Esophagus muscularis mucosa (tissue), 4 donors: ENCODE results near the gene MAPK14. TPM values are rescaled to one million over a fixed set of nuclear protein-coding genes. Genes with fewer than 3 reads are reported as not detected.

ENCODE experiments used
- DNase-seq: peaks from one replicate; pipeline ENCODE4 v3.0.0-alpha.2; 2017; ENCODE audit errors: extremely low spot score
- H3K27ac ChIP-seq, 4 donors: fragments of 200-600 bp; sonication (generic); replicated peaks in 1 of 4; 1 replicate in 3 of 4; 2 replicates in 1 of 4; pipeline ENCODE4 v1.5.1; 2016 to 2019; ENCODE audit warnings: mild to moderate bottlenecking in 1 of 4
- H3K27me3 ChIP-seq, 4 donors: fragments of 200-600 bp; sonication (generic); one replicate each; pipeline versions ENCODE4 v1.5.1 to v1.6.0; 2016 to 2019
- H3K36me3 ChIP-seq, 4 donors: fragments of 200-600 bp; sonication (generic); one replicate each; pipeline ENCODE4 v1.5.1; 2016 to 2019
- H3K4me1 ChIP-seq, 4 donors: fragments of 200-600 bp; sonication (generic); one replicate each; pipeline ENCODE4 v1.5.1; 2016 to 2019
- H3K4me3 ChIP-seq, 4 donors: fragments of 200-600 bp; sonication (generic); 1 replicate in 2 of 4; 2 replicates in 2 of 4; pipeline ENCODE4 v1.5.1; 2016 to 2019; ENCODE audit warnings: mild to moderate bottlenecking in 4 of 4, moderate library complexity in 1 of 4
- H3K9me3 ChIP-seq, 4 donors: fragments of 200-600 bp; sonication (generic); 1 replicate in 3 of 4; 2 replicates in 1 of 4; pipeline ENCODE4 v1.5.1; 2016 to 2019
- EP300 ChIP-seq: sonication (generic); formaldehyde crosslinking; IDR thresholded peaks from one replicate; pipeline ENCODE4 v1.6.1; 2017; ENCODE audit warnings: antibody characterized with exemption
- POLR2A ChIP-seq: fragments of 450-650 bp; IDR thresholded peaks from one replicate; pipeline ENCODE4 v1.6.1; 2017; ENCODE audit warnings: antibody characterized with exemption, moderate library complexity, mild to moderate bottlenecking, low read depth
- POLR2AphosphoS5 ChIP-seq, 2 donors: sonication (generic); formaldehyde crosslinking; IDR thresholded peaks; one replicate each; pipeline ENCODE4 v1.6.1; 2017; ENCODE audit warnings: antibody characterized with exemption in 2 of 2
- WGBS: methylation state at CpG from one replicate; pipeline ENCODE4 v1.1.5; 2018; 5-methylcytosine and 5-hydroxymethylcytosine counted together
- intact Hi-C: fragments of 100-400 bp; cut with DNase I; formaldehyde crosslinking; loops from one replicate; pipeline ENCODE4 v1.15.1; 2023
- total RNA-seq, 4 donors: library from RNA; depleted of rRNA; stranded (reverse); fragments of >200 nt; gene quantifications; one replicate each; pipeline versions ENCODE4 v1.1.0 to v1.2.1, GENCODE V29; 2016
- TF ChIP-seq, protein P1 (sequence below), 3 experiments: fragments of 200-600 bp in 2 of 3; fragments of 450-650 bp in 1 of 3; sonication (generic) in 2 of 3; IDR thresholded peaks; one replicate each; pipeline ENCODE4 v1.5.1; 2017 to 2019; ENCODE audit warnings: antibody characterized with exemption in 3 of 3, mild to moderate bottlenecking in 2 of 3, moderate library complexity in 1 of 3

Gene MAPK14
- total RNA-seq, 4 donors from 2014 or later, result 53.2 to 70.7 (median 66.9) TPM

GRCh38 chr6:36138667-36139066, 111.1 kb downstream of the MAPK14 start:
- WGBS, result 93% methylated on average over 7 of the region's 15 CpGs
- H3K9me3 ChIP-seq, result no peaks in the 10 kb centered on the region
- peaks cover 0 to 8% (median 4%) of the 10 kb centered on the region in 4 donors for H3K36me3 ChIP-seq

GRCh38 chr6:36139431-36139830, 111.8 kb downstream of the MAPK14 start:
- Histone ChIP-seq H3K36me3 (peaks cover 0 to 8% (median 4%) of the 10 kb centered on the region in 4 donors), H3K4me3 (no peak overlapping the region), H3K4me1 (peaks cover 0 to 4% (median 0%) of the 10 kb centered on the region in 4 donors), H3K9me3 (no peaks in the 10 kb centered on the region), H3K27ac (no peak overlapping the region), H3K27me3 (peaks cover 0 to 15% (median 0%) of the 10 kb centered on the region in 4 donors)
- intact Hi-C loops, result no loop called here
- DNase-seq, result no peak
- TF ChIP-seq, protein P1, sequence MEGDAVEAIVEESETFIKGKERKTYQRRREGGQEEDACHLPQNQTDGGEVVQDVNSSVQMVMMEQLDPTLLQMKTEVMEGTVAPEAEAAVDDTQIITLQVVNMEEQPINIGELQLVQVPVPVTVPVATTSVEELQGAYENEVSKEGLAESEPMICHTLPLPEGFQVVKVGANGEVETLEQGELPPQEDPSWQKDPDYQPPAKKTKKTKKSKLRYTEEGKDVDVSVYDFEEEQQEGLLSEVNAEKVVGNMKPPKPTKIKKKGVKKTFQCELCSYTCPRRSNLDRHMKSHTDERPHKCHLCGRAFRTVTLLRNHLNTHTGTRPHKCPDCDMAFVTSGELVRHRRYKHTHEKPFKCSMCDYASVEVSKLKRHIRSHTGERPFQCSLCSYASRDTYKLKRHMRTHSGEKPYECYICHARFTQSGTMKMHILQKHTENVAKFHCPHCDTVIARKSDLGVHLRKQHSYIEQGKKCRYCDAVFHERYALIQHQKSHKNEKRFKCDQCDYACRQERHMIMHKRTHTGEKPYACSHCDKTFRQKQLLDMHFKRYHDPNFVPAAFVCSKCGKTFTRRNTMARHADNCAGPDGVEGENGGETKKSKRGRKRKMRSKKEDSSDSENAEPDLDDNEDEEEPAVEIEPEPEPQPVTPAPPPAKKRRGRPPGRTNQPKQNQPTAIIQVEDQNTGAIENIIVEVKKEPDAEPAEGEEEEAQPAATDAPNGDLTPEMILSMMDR (IDR thresholded peaks at IDR 0.05), result no peak
- no peak for TF ChIP-seq POLR2AphosphoS5 (IDR thresholded peaks at IDR 0.05)
- no peak for TF ChIP-seq EP300
- TF ChIP-seq POLR2A, result no peak
- WGBS, result 54% methylated on average over 7 of the region's 7 CpGs

More at GRCh38 chr6:36138667-36139066, 111.1 kb downstream of the MAPK14 start:
- TF ChIP-seq POLR2AphosphoS5 (IDR thresholded peaks at IDR 0.05) (no peak), POLR2A (no peak), EP300 (no peak)
- TF ChIP-seq, protein P1 (IDR thresholded peaks at IDR 0.05), result no peak
- intact Hi-C loops, result no loop called here
- no peak for DNase-seq
- Histone ChIP-seq H3K27me3 (peaks cover 0 to 17% (median 0%) of the 10 kb centered on the region in 4 donors), H3K4me3 (no peak overlapping the region), H3K27ac (no peak overlapping the region), H3K4me1 (peaks cover 0 to 4% (median 0%) of the 10 kb centered on the region in 4 donors)

DNA sequence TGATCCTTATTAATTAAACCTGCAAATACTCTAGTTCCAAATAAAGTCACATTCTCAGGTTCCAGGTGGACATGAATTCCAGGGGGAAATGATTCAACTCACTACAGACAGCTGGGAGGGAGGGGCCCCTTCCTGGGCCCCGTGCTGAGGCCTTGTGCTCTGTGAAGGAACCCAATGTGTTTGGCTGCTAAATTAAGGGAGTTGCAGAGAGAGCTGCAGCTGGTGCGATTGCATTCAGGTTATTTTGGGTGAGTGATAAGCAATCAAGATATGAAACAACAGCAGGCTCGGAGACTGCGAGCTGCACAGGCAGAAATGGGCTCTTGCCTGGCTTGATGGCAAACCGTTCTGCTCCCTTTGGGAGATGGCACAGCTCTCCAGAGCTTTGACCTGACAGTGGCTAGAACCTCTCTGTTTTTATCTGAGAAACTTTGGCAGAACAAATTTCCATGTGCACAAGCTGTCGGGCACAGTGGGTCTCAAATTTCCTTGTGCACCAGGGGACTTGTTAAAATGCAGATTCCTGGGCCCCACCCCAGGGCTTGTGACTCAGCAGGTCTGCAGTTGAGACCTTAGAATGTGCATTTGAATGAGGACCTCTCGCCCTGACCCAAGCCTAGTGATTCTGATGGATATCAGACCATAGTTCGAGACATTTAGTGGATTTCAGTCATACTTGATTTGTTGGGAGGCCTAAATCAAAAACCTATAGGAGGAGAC, 112.5 kb downstream of the MAPK14 start:
- Histone ChIP-seq H3K27me3 (peaks cover 0 to 8% (median 0%) of the 10 kb centered on the region in 4 donors), H3K9me3 (no peaks in the 10 kb centered on the region), H3K27ac (no peak overlapping the region), H3K4me1 (peaks cover 0 to 4% (median 0%) of the 10 kb centered on the region in 4 donors), H3K4me3 (no peak overlapping the region), H3K36me3 (peaks cover 0 to 8% (median 4%) of the 10 kb centered on the region in 4 donors)
- TF ChIP-seq POLR2A (no peak), POLR2AphosphoS5 (IDR thresholded peaks at IDR 0.05) (no peak), EP300 (no peak)
- TF ChIP-seq, protein P1 (IDR thresholded peaks at IDR 0.05), result no peak
- intact Hi-C loops, result no loop called here
- DNase-seq, result no peak
- 71% methylated on average over 7 of the region's 8 CpGs for WGBS

- Histone ChIP-seq H3K4me1 (peaks cover 0 to 4% (median 0%) of the 10 kb centered on the region in 4 donors), H3K27ac (no peak overlapping the region), H3K36me3 (peaks cover 0 to 8% (median 4%) of the 10 kb centered on the region in 4 donors), H3K27me3 (no peaks in the 10 kb centered on the region), H3K4me3 (no peak overlapping the region), H3K9me3 (no peaks in the 10 kb centered on the region)
- intact Hi-C loops, result no loop called here
- 91% methylated on average over 4 of the region's 4 CpGs for WGBS
- DNase-seq, result no peak
- TF ChIP-seq, protein P1 (IDR thresholded peaks at IDR 0.05), result no peak
- TF ChIP-seq EP300 (no peak), POLR2AphosphoS5 (IDR thresholded peaks at IDR 0.05) (no peak), POLR2A (no peak)
Observed at GRCh38 chr6:36141091-36141490, 113.5 kb downstream of the MAPK14 start.
